Activated CD4-positive, alpha-beta T cell treated with anti-CD3 and anti-CD28 coated beads for 48 hours (primary cell): Measurements from ENCODE around the gene CARD11.
"Not testable (repeated sequence)": the region's sequence is repeated elsewhere in the genome, so short reads cannot be mapped to it uniquely, and the experiment has no call there.

Source experiments
- DNase-seq: peaks from one replicate; pipeline ENCODE4 v3.0.0-alpha.2; 2020

Gene CARD11

DNA sequence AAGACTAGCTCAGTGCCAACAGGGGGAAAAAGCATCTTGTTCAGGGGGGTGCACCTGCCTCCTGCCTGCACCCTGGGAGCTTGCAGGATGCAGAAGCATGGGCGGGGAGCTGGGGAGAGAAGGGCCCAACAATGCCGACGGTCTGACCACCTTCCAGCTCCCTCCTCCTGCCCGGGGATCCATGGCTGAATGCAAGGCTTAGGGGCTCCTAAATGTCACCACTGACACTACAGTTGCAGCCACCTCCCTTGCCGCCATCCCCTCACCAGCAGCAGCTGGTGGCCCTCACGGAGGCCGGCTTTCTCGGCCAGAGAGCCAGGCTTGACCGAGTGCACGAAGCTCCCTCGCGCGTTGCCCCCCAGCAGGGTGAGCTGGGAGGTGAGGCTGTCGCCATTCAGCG is 120.8 kb downstream of the CARD11 start:
- no peak for DNase-seq

DNA sequence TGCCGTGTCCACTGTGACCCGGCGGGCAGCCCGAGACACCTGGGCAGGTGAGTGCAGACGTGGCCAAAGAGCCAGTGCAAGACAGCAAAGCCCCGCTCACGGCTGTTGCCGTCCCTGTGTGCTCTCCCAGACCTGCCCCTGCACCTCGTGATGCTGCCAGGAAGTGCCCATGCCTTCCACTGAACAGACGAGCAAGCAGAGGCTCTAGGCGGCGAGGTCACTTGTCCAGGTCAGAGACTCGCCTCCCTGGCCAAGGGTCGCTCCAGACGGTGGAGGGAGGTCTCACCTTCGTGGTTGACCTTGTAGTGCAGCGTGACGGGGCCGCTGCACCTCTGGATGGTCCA is 121.3 kb downstream of the CARD11 start:
- DNase-seq = no peak

DNA sequence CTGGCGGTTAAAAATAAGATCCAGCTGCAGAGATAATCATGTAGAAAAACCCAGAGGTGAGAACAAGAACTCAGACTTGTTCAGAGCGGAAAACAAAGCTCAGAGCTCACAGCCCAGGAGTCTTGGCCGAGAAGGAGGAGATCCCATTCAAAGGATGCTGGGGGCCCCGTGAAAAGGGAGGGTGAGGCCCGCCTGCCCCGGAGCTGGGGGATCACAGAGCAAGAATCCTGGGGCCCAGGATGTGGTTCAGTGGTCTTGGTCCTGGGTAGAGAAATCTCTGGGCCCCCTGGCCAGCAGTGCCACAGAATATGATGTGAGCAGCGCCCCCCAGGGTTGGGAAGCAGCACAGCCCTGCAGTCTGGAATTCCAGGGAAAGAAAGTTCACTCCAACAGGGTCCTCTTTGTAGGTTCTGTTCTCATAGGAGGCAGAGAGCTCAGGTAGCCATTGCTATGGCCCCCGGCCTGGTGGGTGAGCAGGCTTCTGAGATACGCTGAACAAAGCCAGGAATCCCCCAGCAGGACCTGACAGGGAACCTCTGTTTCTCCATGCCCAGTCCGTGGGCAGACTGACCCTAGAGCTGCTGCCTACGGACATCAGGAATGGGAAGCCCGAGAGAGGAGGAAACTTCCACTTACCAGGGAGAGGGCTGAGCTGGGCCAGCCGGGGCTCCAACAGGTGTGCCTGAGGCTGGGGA is 121.9 kb downstream of the CARD11 start:
- no peak for DNase-seq

DNA sequence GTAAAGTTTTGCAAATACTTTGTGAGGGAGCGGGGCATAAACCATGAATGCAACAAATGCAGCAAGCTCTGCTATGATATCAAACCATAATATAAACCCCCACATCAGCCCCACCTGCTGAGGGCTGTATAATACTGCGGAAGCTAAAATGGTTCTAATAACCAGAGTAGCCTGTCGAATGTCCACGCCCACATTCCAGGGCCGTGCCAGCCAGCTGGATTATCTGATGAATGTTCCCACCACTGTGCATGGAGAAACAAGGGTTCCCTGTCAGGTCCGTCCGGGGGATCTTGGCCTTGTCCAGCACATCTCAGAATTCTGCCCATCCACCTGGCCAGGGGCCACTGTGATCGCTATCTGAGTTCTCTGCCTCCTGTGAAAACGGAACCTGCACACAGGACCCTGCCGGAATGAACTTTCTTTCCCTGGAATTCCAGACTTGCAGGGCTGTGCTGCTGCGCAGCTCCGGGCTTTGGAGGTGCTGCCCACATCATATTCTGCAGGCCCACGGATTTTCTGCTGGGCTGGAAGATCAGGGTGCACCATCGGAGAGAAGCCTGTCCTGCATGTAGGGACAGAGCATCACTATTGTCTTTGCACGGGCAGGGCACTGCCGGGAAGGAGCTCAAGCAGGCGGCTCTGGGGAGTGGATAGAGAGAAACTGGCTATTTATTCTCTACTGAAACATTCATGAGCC is 122.6 kb downstream of the CARD11 start:
- DNase-seq = no peak

DNA sequence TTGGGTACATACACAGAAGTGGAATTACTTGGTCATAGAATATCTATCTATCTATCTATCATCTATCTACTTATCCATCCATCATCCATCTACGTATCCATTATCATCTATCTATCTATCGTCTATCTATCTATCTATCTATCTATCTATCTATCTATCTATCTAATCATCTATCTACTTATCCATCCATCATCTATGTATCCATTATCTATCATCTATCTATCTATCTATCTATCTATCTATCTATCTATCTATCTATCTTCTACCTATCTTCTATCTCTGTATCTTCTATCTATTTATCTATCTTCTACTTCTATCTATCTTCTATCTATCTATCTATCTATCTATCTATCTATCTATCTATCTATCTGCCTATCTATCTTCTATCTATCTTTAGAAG is 123.2 kb downstream of the CARD11 start:
- DNase-seq = not testable (repeated sequence)

DNA sequence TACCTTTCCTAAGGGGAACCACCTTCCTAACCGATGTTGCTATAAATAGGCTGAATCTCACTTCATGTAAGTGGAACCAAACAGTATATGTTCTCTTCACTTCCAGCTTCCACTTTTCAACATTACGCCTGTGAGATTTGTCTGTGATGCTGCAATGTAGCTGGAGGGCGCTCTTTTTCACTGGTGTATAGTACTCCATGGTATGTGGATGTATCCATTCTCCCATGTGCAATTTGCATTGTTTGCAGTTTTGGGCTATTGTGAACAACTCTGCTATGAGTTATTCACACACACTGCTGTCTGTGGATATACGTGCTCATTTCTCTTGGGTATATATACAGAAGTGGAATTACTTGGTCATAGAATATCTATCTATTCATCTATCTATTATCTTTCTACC is 123.6 kb downstream of the CARD11 start:
- DNase-seq = no peak

DNA sequence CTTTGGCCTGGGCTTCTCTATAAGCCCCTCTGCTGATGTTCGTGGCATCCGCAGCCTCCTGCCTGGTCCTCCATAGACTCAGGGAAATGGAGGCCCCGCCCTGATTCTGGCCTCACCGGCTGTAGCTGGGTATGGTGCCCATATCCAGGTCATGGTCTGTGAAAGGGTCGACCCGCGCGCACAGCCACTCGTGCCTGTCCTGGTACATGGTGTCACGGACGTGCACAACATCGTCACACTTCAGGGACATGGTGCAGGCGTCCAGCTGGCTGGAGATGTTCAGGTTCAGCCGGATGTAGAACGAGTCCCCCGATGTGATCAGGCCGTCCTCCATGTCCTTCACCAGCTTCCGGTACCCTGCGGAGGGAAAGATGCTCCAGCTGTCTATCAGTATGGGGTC is 124.4 kb downstream of the CARD11 start:
- no peak for DNase-seq

DNA sequence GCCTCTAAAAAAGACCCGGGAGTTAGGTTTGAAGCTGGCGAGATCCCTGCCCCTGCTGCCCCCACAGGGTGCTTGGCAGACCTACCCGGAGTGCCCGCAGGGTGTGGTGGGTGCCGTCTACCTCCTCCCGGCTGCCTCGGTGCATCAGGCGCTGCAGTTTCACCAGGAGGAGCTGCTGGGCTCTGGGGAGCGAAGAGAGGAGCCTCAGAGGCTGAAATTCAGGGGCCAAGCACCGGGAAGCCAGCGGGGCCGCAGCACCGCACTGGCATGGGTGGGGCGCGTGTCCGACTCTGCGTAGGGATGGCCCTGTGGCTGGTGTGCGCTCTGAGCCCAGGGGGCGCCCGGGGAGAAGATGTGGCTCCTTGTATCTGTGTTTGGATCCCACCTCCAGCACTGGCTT is 125.3 kb downstream of the CARD11 start:
- no peak for DNase-seq

DNA sequence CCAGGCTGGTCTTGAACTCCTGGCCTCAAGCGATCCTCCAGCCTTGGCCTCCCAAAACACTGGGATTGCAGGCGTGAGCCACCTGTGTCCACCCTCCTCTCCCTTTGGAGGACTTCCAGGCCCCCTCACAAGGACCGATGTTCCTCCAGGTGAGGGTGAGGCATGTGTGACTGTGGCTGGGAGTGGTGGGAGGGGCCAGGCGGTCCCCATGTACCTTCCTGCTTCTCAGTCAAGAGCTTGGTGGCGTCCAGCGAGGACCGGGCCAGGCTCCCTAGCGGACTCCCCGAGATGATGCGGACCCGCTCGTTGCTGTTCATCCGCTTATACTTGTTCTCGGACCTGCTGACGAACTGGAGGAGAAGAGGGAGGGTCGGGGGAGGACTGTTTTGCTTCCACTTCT is 128.6 kb downstream of the CARD11 start:
- DNase-seq = no peak

DNA sequence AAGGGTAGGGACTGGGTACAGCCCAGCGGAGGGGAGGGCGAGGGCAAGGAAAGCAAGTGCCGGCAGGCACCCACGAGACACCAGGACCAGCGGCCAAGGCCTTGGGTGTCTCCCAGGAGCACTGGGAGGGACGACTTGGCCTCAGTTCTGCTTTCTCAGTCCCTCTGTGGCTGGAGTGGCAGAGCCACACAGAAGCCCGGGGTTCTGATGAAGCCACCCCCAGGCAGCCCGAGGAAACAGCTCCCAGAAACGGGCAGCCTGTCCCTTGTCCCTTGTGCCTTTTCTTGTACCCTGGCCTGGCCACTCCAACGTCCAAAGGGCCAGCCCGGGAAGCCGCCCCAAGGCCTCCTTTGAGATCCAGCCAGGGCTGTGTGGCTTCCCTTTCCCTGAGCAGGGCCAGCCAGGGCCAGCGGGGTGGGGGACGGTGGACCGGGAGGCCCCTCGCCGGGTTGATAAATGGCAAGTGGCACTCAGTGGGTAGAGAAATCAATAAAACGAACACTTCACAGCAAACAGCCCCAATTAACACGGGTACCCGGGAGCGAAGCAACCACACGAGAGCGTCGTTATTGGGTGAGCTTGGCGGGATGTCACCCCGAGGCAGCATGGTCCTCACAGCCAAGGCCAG is 129.8 kb downstream of the CARD11 start:
- no peak for DNase-seq

DNA sequence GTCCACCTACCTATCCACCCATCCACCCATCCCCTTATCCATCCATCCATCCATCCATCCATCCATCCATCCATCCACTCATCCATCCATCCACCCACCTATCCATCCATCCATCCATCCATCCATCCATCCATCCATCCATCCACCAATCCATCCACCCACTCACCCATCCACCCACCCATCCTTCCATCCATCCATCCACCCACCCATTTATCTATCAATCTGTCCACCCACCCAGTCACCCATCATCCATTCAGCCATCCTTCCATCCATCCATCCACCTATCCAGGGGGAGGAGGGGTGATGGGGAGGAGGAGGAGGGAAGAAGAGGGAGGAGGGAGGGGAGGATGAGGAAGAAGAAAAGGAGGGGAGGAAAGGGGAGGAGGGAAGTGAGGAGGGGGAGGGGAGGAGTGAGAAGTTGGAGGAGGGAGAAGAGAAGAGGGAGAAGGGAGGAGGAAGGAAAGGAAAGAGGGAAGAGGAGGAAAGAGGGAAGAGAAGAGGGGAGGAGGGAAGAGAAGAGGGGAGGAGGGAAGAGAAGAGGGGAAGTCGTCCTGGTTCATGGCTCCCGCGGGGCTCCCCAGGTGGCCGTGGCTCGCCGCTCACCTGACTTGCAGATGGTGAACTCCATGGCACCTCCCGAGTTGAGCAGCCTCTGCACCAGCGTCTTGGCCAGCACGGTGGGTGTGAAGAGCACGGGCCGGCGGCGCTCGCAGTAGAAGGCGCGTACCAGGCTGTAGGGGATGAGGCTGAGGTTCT is 130.8 kb downstream of the CARD11 start:
- no peak for DNase-seq

DNA sequence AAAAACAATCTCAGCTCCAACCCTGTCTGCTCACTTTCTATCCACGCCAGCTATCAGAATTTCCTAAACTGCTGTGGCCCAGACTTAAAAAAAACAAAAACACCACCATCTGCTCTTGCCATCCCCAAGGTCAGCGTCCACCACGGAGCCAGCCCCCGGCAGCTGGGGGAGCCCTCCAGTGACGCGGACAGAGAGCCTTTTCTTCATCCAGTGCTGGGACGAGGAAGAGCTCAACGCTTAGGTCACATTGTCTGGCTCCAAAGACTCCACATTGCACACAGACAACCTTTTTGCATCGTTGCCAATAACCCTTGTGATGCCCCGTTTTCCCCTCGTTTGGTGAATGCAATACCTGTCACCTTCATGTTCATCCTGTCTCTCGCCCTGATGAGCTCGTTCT is 132.2 kb downstream of the CARD11 start:
- DNase-seq = no peak

DNA sequence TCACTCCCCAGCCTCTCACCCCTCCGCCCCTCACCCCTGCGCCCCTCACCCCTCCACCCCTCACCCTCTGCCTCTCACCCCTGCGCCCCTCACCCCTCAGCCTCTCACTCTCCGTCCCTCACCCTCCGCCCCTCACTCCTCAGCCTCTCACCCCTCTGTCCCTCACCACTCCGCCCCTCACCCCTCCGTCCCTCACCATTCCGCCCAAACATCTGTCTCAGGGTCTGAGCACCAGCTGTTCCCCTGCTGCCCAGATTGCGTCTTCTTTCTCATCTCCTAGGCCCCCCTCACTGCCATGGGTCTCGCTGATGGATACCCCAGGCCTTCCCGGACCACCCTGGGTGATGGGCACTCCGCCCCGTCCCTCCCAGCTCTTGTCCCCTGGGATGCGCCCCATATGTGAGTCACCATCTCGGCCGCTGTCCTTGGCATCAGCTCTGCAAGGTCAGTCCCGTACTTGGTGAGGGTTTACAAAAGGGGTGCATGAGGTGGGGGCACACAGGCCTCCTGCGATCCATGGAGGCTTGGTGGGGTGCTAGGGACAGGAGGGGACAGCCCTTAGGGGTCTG is 134.1 kb downstream of the CARD11 start:
- no peak for DNase-seq

DNA sequence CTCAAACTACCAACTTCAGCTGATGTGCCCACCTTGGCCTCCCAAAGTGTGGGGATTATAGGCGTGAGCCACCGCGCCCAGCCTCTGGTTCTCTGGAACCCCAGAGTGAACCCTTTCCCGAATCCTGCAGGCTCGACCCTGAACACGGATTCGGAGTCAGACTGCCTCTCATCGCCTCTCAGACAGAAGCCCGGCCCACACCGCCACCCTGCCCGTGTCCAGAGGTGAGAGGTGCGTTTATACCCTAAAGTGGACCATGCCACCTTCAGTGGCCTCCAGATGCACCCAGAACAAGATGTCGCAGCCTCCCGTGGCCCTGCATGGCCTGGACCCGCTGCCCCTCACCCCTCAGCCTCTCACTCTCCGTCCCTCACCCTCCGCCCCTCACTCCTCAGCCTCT is 134.6 kb downstream of the CARD11 start:
- no peak for DNase-seq

DNA sequence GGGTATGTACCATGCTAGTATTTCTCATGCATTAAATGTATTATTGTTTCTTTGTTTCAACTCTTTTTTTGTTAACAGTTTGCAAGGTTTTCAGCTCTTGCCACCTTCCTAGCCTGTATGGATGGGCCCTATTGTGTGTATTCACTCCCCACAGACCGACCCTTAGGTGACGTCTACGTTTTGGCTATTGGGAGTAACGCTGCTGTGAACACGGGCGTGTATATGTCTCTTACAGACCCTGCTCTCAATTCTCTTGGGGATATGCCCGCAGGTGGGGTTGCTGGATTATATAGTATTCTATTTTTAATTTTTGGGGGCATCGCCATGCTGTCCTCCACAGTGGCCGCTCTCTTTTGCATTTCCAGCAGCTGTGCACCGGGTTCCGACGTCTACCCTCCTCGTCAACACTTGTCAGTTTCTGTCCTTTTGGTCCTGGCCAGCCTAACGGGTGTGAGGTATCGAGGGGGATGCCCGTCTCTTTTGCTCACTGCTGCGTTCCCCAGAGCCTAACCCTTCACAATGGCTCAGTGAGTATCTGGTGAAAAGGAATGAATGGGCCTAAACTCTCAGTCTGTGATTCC is 135.5 kb downstream of the CARD11 start:
- DNase-seq = no peak

DNA sequence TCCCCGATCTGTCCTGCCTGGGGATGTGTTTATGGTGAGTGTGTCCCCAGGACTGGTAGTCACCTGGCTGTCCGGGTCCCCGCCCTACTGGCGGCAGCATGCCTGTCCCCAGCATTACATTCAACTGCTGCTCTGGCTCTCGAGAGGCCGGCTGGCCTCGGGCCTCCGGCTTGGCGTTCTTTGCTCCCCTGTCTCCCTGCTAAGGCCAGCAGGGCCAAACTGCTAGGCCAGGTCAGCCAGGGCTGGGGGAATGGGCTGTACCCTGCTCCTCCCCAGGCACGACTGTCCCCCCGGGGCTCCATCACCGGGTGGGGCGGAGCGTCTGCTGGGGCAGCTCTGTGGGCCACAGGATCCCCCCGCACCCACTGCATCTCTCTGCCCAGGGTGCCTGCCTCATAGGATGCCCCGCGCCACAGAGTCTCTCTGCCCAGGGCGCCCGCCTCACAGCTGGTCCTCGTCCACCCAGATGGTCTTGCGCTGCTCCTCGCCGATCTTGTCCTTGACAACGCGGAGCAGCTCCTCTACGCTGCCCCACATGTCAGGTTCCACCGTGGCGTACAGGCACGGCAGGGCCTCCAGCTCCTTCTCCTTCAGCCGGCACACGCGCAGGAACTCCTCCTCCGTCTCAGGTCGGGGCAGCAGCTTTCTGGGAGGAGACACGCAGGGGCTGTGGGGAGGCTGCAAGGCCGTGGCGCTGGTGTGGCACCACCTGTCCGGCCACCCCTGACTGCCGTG is 137.3 kb downstream of the CARD11 start:
- DNase-seq = no peak

DNA sequence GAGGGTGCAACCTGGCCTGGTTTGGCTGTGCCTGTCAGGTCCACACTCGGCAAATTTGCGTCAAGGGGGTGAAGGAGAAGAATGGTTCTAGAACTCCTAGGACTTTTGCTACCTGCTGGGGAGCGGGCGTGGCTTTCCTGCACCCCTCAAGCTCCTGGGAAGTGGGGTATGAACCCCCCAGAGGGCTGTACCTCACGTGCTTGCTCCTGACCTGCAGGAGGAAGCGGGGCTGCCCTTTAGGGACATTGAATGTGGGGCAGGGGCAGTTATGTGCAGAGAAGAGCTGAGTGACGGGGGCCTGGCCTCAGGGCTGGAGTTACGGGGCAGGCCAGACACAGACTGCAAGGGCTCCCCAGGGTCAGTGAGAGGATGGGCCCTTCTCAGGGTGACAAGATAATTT is 138.2 kb downstream of the CARD11 start:
- no peak for DNase-seq

DNA sequence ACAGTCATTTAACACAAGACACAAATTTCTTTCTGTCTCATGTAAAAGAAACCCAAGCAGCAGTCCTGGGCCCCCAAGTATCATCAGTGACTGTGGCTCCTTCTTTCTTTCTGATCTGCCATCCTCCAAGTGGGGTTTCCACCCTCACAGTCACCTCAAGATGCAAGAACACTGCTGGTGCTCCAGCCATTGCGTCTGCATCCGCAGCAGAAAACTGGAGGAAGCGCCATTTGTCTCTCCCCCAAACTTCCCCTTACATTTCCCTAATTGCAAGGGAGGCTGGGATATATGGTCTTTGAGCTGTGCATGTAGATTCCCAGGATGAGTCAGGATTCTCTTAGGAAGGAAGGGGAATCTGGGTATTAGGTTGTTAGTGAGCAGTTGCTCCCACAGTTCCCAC is 138.6 kb downstream of the CARD11 start:
- DNase-seq = no peak

DNA sequence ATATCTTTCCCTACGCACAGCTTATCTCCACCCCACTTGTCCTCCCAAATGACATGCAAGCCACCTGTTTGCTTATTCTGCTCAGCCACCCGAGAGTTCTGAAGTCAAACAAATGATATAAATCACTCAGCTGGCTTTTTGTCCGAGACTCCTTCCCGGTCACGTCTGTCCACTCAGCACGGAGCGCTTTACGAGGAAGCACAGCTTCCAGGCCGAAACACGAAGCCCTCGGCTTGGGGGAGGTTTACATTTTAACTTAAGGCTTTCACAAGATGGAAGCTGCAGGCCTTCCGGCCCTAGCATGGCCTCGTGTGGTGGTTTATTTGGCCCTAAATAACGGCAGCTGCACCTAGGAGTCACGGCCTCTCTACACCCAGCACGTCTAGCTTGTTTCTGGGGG is 139.5 kb downstream of the CARD11 start:
- no peak for DNase-seq

DNA sequence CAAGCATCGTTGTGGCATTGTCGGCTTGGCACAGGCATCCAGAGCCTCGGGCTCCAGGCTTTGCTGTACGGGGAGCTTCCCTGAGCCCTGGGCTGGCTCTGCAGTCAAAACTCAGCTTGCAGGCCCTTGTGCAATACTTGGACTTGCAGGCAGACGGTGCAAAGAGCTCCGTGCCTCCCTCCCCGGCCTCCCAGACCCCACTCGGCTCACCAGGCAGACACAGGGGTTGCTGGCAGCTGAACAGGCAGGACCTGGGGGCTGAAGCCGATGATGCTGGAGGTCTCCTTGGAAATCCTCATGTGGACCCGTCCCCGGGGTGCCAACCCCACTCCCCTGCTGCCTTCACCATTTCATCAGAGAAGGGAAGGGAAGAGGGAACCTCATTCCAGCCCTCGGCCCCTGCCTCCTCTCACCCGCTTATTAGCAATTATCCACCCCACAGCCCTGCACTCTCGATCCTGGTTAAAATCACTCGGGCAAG is 139.9 kb downstream of the CARD11 start:
- DNase-seq = no peak

DNA sequence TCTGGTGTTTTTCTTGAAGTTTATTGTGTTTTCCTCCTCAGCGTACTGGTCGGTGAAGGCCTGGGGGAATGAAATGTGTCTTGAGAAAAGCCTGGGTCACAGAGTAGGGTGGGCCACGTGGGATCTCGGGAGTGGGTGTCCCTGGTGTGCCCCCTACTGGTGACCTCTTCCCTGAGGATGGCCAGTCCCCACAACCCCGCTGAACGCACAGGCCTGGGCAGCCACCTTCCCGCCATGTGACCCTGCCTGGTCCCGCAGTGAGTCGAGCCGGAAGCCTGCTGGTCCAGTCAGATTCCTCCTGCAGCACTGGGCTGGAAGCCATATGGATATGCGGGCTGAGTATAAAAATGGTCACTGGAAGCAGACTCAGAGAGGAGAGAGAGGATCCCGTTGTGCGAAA is 146.6 kb downstream of the CARD11 start:
- no peak for DNase-seq

DNA sequence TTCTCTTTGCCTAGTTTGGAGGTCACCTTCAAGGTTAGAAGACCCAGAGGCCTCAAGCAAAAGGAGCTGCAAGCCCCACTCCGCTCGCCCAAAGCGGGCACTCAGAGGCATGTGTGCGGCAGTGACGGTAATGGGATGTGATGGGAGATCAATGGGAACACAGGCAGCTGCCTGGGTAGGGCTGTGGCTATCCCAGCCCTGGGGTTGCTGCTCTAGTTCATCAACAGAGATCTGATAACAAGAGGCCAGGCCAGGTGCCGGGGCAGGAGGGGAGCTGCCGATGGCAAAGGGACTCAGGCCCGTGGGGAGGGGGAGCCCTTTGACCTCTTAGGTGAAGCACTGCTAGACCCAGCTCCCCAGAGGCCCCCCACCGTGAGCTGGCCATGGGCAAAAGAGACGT is 147.5 kb downstream of the CARD11 start:
- DNase-seq = no peak
